ENCODE results near the gene GPR150. TPM values are rescaled to one million over a fixed set of nuclear protein-coding genes. Genes with fewer than 3 reads are reported as not detected.

The GPR150 gene
- total RNA-seq, 1 donor from 2014 or later: 0.14 TPM

DNA sequence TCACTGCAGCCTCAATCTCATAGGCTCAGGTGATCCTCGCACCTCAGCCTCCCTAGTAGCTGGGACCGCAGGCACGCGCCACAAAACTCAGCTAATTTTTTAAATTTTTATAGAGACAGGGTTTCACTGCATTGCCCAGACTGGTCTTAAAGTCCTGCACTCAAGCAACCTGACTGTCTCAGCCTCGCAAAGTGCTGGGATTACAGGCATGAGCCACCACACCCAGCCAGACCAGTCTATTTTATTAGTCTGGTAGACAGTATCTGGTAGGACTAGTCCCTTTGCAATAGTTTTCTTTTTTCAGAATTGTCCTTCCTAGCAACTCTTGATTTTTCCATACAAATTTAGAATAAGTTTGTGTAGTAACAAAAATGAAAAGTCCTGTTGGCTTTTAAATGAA lies 14.1 kb upstream of the GPR150 start:
- Histone ChIP-seq H3K4me3 (ENCODE audit: insufficient read depth, low read depth, low read length) (no peak overlapping the region), H3K27ac (ENCODE audit: low read depth, low read length) (no peak overlapping the region), H3K27me3 (ENCODE audit: insufficient read depth, low read length) (no peaks in the 10 kb centered on the region), H3K9ac (ENCODE audit: low read length) (no peak overlapping the region), H3K4me2 (ENCODE audit: low read length) (no peak overlapping the region), H3K9me3 (ENCODE audit: insufficient read depth, low read depth, low read length) (no peaks in the 10 kb centered on the region), H3K36me3 (ENCODE audit: insufficient read depth, low read length) (no peaks in the 10 kb centered on the region), H4K20me1 (ENCODE audit: insufficient read depth, low read length) (no peaks in the 10 kb centered on the region), H3K79me2 (ENCODE audit: insufficient read depth, low read length) (no peaks in the 10 kb centered on the region), H3K4me1 (ENCODE audit: insufficient read depth, low read length) (no peaks in the 10 kb centered on the region), H2AFZ (ENCODE audit: low read depth, low read length) (no peak overlapping the region)
- FAIRE-seq: no peak
- Mint-ChIP-seq H3K4me1 (ENCODE audit: low read depth, unreplicated experiment) (no peaks in the 10 kb centered on the region), H3K27ac (ENCODE audit: unreplicated experiment) (no peak overlapping the region), H3K27me3 (ENCODE audit: low read depth, unreplicated experiment) (no peaks in the 10 kb centered on the region), H3K4me3 (ENCODE audit: unreplicated experiment) (no peak overlapping the region), H3K9me3 (ENCODE audit: unreplicated experiment) (no peaks in the 10 kb centered on the region), H3K36me3 (ENCODE audit: low read depth, unreplicated experiment) (no peaks in the 10 kb centered on the region)
- no peak for TF ChIP-seq EZH2 (IDR thresholded peaks at IDR 0.05; ENCODE audit: insufficient read depth, low read length)
- TF ChIP-seq, protein P1, sequence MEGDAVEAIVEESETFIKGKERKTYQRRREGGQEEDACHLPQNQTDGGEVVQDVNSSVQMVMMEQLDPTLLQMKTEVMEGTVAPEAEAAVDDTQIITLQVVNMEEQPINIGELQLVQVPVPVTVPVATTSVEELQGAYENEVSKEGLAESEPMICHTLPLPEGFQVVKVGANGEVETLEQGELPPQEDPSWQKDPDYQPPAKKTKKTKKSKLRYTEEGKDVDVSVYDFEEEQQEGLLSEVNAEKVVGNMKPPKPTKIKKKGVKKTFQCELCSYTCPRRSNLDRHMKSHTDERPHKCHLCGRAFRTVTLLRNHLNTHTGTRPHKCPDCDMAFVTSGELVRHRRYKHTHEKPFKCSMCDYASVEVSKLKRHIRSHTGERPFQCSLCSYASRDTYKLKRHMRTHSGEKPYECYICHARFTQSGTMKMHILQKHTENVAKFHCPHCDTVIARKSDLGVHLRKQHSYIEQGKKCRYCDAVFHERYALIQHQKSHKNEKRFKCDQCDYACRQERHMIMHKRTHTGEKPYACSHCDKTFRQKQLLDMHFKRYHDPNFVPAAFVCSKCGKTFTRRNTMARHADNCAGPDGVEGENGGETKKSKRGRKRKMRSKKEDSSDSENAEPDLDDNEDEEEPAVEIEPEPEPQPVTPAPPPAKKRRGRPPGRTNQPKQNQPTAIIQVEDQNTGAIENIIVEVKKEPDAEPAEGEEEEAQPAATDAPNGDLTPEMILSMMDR (IDR thresholded peaks at IDR 0.05; ENCODE audit: insufficient read depth, low read depth, low read length): no peak
- no peak for DNase-seq (ENCODE audit: low read depth)

DNA sequence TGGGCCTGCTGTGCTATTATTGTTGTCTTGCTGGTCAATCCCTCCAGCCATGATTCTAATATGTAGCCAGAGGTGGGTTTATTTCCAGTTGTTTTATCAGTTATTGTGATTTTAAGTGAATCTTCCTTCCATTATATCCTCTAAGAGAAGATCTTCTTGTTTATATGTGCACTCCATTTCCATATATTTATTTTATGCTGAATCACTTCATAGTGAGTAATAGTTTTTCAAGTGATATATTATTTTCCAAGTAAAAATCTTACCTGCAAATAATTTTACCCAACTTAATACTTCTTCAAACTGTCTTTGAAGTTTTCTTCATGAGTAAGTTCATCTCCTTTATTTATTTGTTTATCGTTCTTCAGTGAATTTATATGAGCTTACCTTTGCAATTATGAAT lies 13.5 kb upstream of the GPR150 start:
- no peaks in the 10 kb centered on the region for H3K27me3 Mint-ChIP-seq (ENCODE audit: low read depth, unreplicated experiment)
- no peak for TF ChIP-seq EZH2 (IDR thresholded peaks at IDR 0.05; ENCODE audit: insufficient read depth, low read length)
- TF ChIP-seq, protein P1 (IDR thresholded peaks at IDR 0.05; ENCODE audit: insufficient read depth, low read depth, low read length): no peak
- no peaks in the 10 kb centered on the region for H3K79me2 ChIP-seq (ENCODE audit: insufficient read depth, low read length)
- no peak overlapping the region for H3K4me3 Mint-ChIP-seq (ENCODE audit: unreplicated experiment)
- H3K4me1 Mint-ChIP-seq (ENCODE audit: low read depth, unreplicated experiment): no peaks in the 10 kb centered on the region
- H3K36me3 Mint-ChIP-seq (ENCODE audit: low read depth, unreplicated experiment): no peaks in the 10 kb centered on the region
- FAIRE-seq (no peak), DNase-seq (ENCODE audit: low read depth) (no peak)
- H3K36me3 ChIP-seq (ENCODE audit: insufficient read depth, low read length): no peaks in the 10 kb centered on the region
- H3K27me3 ChIP-seq (ENCODE audit: insufficient read depth, low read length): no peaks in the 10 kb centered on the region
- H3K9me3 Mint-ChIP-seq (ENCODE audit: unreplicated experiment): no peaks in the 10 kb centered on the region
- H3K27ac Mint-ChIP-seq (ENCODE audit: unreplicated experiment): no peak overlapping the region
- no peaks in the 10 kb centered on the region for H3K9me3 ChIP-seq (ENCODE audit: insufficient read depth, low read depth, low read length)
- H3K4me2 ChIP-seq (ENCODE audit: low read length): no peak overlapping the region
- no peaks in the 10 kb centered on the region for H4K20me1 ChIP-seq (ENCODE audit: insufficient read depth, low read length)
- no peak overlapping the region for H3K9ac ChIP-seq (ENCODE audit: low read length)
- H2AFZ ChIP-seq (ENCODE audit: low read depth, low read length): no peak overlapping the region
- no peak overlapping the region for H3K27ac ChIP-seq (ENCODE audit: low read depth, low read length)
- no peaks in the 10 kb centered on the region for H3K4me1 ChIP-seq (ENCODE audit: insufficient read depth, low read length)
- no peak overlapping the region for H3K4me3 ChIP-seq (ENCODE audit: insufficient read depth, low read depth, low read length)

DNA sequence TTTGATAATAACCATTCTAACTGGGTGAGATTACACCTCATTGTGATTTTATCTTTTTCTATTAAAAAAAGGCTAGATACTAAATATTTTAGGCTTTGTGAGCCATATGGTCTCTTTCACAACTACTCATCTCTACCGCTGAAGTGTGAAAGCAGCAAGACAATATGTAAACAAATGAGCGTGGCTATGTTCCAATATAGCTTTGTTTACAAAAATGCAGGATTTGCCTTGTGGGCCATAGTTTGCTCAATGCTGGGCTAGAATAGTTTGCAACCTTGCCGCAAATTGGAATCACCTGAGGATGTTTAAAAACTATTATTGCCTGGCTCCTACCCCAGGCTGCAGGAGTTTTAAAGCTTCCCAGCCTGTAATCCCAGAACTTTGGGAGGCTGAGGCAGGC lies 10.2 kb upstream of the GPR150 start:
- no peaks in the 10 kb centered on the region for H3K27me3 Mint-ChIP-seq (ENCODE audit: low read depth, unreplicated experiment)
- TF ChIP-seq, protein P1 (IDR thresholded peaks at IDR 0.05; ENCODE audit: insufficient read depth, low read depth, low read length): no peak
- no peak for TF ChIP-seq EZH2 (IDR thresholded peaks at IDR 0.05; ENCODE audit: insufficient read depth, low read length)
- no peak overlapping the region for H3K27ac Mint-ChIP-seq (ENCODE audit: unreplicated experiment)
- H3K36me3 Mint-ChIP-seq (ENCODE audit: low read depth, unreplicated experiment): no peaks in the 10 kb centered on the region
- Histone ChIP-seq H3K27me3 (ENCODE audit: insufficient read depth, low read length) (no peaks in the 10 kb centered on the region), H3K4me2 (ENCODE audit: low read length) (no peak overlapping the region), H3K4me1 (ENCODE audit: insufficient read depth, low read length) (no peaks in the 10 kb centered on the region), H3K9me3 (ENCODE audit: insufficient read depth, low read depth, low read length) (no peaks in the 10 kb centered on the region), H3K4me3 (ENCODE audit: insufficient read depth, low read depth, low read length) (no peak overlapping the region), H3K27ac (ENCODE audit: low read depth, low read length) (no peak overlapping the region), H3K9ac (ENCODE audit: low read length) (no peak overlapping the region), H2AFZ (ENCODE audit: low read depth, low read length) (no peak overlapping the region), H4K20me1 (ENCODE audit: insufficient read depth, low read length) (no peaks in the 10 kb centered on the region), H3K79me2 (ENCODE audit: insufficient read depth, low read length) (no peaks in the 10 kb centered on the region), H3K36me3 (ENCODE audit: insufficient read depth, low read length) (no peaks in the 10 kb centered on the region)
- FAIRE-seq (no peak), DNase-seq (ENCODE audit: low read depth) (no peak)
- H3K4me3 Mint-ChIP-seq (ENCODE audit: unreplicated experiment): no peak overlapping the region
- no peaks in the 10 kb centered on the region for H3K4me1 Mint-ChIP-seq (ENCODE audit: low read depth, unreplicated experiment)
- peaks cover 3% of the 10 kb centered on the region for H3K9me3 Mint-ChIP-seq (ENCODE audit: unreplicated experiment)

Measured in astrocyte (in vitro differentiated cells and primary cell).